ENCODE data around the gene SH3BP4.

DNA sequence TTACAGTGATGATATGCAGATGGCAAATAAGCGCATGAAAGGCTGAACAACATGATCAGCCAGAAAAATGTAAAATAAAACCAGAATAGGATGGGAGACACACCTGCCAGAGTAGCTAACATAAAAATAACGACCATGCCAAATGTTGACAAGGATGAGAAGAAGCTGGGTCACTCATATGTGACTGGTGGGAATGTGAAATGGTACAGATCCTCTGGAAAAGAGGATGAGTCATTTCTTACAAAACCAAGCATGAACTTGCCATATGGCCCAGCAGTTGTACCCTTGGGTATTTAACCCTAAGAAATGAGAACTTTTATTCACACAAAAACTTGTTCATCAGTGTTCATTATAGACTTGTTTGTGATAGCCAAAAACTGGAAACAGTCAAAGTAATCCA, 143.8 kb downstream of the SH3BP4 start:
- TF ChIP-seq, protein P1, sequence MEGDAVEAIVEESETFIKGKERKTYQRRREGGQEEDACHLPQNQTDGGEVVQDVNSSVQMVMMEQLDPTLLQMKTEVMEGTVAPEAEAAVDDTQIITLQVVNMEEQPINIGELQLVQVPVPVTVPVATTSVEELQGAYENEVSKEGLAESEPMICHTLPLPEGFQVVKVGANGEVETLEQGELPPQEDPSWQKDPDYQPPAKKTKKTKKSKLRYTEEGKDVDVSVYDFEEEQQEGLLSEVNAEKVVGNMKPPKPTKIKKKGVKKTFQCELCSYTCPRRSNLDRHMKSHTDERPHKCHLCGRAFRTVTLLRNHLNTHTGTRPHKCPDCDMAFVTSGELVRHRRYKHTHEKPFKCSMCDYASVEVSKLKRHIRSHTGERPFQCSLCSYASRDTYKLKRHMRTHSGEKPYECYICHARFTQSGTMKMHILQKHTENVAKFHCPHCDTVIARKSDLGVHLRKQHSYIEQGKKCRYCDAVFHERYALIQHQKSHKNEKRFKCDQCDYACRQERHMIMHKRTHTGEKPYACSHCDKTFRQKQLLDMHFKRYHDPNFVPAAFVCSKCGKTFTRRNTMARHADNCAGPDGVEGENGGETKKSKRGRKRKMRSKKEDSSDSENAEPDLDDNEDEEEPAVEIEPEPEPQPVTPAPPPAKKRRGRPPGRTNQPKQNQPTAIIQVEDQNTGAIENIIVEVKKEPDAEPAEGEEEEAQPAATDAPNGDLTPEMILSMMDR (IDR thresholded peaks at IDR 0.05; ENCODE audit: low read depth, low read length, poor library complexity, severe bottlenecking) = no peak
- no peak for TF ChIP-seq EZH2phosphoT487 (IDR thresholded peaks at IDR 0.05; ENCODE audit: borderline replicate concordance, low read length)
